ENCODE results near the gene HECW1. TPM values are rescaled to one million over a fixed set of nuclear protein-coding genes. Genes with fewer than 3 reads are reported as not detected.
A peak's percentile ranks its signal among the peaks of the same experiment; 100 is the strongest.

The HECW1 gene
- total and polyA plus RNA-seq, 2 of the 13 experiments (the other 11 are each of a cell fraction or from before 2014, with no cell fraction given), result not detected

DNA sequence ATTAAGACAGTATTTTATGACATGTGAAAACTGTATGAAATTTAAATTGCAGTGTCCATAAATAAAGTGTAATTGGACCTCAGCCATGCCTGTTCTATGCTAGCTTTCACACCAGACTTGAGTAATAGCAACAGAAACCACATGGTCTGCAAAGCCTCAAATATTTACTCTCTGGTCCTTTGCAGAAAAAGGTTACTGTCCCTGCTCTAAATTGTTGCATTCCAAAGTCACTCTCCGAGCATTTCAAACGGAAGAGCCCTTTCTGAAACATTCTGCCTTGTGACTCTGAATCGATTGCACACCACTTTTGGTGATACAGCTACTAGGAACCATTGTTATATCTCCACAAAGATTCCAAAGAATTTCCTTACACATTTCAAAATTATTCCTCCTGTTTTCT is 389.4 kb downstream of the HECW1 start:
- POLR2A ChIA-PET, result interaction anchor here (0.6 to 2.1 kb wide), 6 partner anchors 9 to 228 kb away, joined by 3 to 8 read pairs (median 4); partner anchors contain the start of genes COA1 and STK17A
- no peaks in the 10 kb centered on the region for H3K9me3 ChIP-seq (ENCODE audit: low read length)
- H4K20me1 ChIP-seq (ENCODE audit: insufficient read depth, low read length), result no peaks in the 10 kb centered on the region
- H3K79me2 ChIP-seq (ENCODE audit: insufficient read depth, low read length), result no peaks in the 10 kb centered on the region
- intact Hi-C loops (cut with micrococcal nuclease; ENCODE audit: unreplicated experiment) (loop anchor here (1.0 kb wide), 1 partner anchor 15 kb away; no protein-coding TSS in a partner anchor), in situ Hi-C loops (cut with HindIII; ENCODE audit: extremely low pct_ligation_motif_present, low pct_unique_long_range_greater_than_20kb) (no loop called here)
- no peak overlapping the region for H2AFZ ChIP-seq (ENCODE audit: low read length)
- FAIRE-seq (peak; percentile 99), ATAC-seq (peak; percentile 96), DNase-seq (ENCODE audit: low spot score) (peak; percentile 94)
- CTCF ChIA-PET (ENCODE audit: low intra/inter-chr PET ratio, low total read pairs), result no interaction called here
- no peak overlapping the region for H3K4me3 ChIP-seq (replicated peaks in 1 of 3; ENCODE audit: insufficient read depth in 1 of 3, low read depth in 2 of 3, low read length in 3 of 3)
- WGBS (ENCODE audit: low lambda C conversion rate), result 2% methylated on average over 3 of the region's 3 CpGs
- no peaks in the 10 kb centered on the region for H3K27me3 ChIP-seq (ENCODE audit: control insufficient read depth in 1 of 2, insufficient read depth in 2 of 2, low read length in 2 of 2)
- H3K9ac ChIP-seq (ENCODE audit: insufficient read depth, low read depth, low read length), result no peak overlapping the region
- peak overlapping the region; percentile 28; the same call in 1 of the 2 replicates for H3K4me2 ChIP-seq (ENCODE audit: low read depth, low read length)
- peaks cover 59% of the 10 kb centered on the region for H3K4me1 ChIP-seq (ENCODE audit: insufficient read depth, low read length)
- H3K36me3 ChIP-seq (replicated peaks in 1 of 2; ENCODE audit: control insufficient read depth in 1 of 2, insufficient read depth in 2 of 2, low read length in 2 of 2), result no peaks in the 10 kb centered on the region
- no TSS peak for BruUV-seq (replicated peaks)
- peak overlapping the region; percentile 38 for H3K27ac ChIP-seq (ENCODE audit: extremely low read length, insufficient read depth, low read length)
- peak; percentile 61; the same call in 1 of the 2 replicates for TF ChIP-seq ZNF124 (CRISPR knock-in tag; IDR thresholded peaks at IDR 0.05)
- TF ChIP-seq, protein P1, sequence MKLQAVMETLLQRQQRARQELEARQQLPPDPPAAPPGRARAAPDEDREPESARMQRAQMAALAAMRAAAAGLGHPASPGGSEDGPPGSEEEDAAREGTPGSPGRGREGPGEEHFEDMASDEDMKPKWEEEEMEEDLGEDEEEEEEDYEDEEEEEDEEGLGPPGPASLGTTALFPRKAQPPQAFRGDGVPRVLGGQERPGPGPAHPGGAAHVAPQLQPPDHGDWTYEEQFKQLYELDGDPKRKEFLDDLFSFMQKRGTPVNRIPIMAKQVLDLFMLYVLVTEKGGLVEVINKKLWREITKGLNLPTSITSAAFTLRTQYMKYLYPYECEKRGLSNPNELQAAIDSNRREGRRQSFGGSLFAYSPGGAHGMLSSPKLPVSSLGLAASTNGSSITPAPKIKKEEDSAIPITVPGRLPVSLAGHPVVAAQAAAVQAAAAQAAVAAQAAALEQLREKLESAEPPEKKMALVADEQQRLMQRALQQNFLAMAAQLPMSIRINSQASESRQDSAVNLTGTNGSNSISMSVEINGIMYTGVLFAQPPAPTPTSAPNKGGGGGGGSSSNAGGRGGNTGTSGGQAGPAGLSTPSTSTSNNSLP (IDR thresholded peaks at IDR 0.05; ENCODE audit: low read depth, low read length), result no peak
- TF ChIP-seq NFE2L2 (IDR thresholded peaks at IDR 0.05; ENCODE audit: low read length), result no peak
- no peak for TF ChIP-seq ZNF263 (CRISPR knock-in tag; IDR thresholded peaks at IDR 0.05)
- no peak for TF ChIP-seq ADNP (CRISPR knock-in tag; IDR thresholded peaks at IDR 0.05)
- TF ChIP-seq NR2F6 (IDR thresholded peaks at IDR 0.05), result peak; percentile 46
- peak; percentile 83 for TF ChIP-seq NR2F6 (CRISPR knock-in tag; IDR thresholded peaks at IDR 0.05)
- TF ChIP-seq TEAD3 (CRISPR knock-in tag; optimal IDR thresholded peaks at IDR 0.05; ENCODE audit: borderline replicate concordance), result peak; percentile 92
- TF ChIP-seq ZFY (CRISPR knock-in tag; IDR thresholded peaks at IDR 0.05), result no peak
- TF ChIP-seq, protein P2, sequence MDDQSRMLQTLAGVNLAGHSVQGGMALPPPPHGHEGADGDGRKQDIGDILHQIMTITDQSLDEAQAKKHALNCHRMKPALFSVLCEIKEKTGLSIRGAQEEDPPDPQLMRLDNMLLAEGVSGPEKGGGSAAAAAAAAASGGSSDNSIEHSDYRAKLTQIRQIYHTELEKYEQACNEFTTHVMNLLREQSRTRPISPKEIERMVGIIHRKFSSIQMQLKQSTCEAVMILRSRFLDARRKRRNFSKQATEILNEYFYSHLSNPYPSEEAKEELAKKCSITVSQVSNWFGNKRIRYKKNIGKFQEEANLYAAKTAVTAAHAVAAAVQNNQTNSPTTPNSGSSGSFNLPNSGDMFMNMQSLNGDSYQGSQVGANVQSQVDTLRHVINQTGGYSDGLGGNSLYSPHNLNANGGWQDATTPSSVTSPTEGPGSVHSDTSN (CRISPR knock-in tag; IDR thresholded peaks at IDR 0.05; ENCODE audit: borderline replicate concordance), result no peak
- TF ChIP-seq BHLHE40 (IDR thresholded peaks at IDR 0.05; ENCODE audit: low read length), result no peak
- TF ChIP-seq FOXJ3 (CRISPR knock-in tag; IDR thresholded peaks at IDR 0.05; ENCODE audit: borderline replicate concordance), result peak; percentile 67; the same call in 1 of the 2 replicates
- TF ChIP-seq, protein P3, sequence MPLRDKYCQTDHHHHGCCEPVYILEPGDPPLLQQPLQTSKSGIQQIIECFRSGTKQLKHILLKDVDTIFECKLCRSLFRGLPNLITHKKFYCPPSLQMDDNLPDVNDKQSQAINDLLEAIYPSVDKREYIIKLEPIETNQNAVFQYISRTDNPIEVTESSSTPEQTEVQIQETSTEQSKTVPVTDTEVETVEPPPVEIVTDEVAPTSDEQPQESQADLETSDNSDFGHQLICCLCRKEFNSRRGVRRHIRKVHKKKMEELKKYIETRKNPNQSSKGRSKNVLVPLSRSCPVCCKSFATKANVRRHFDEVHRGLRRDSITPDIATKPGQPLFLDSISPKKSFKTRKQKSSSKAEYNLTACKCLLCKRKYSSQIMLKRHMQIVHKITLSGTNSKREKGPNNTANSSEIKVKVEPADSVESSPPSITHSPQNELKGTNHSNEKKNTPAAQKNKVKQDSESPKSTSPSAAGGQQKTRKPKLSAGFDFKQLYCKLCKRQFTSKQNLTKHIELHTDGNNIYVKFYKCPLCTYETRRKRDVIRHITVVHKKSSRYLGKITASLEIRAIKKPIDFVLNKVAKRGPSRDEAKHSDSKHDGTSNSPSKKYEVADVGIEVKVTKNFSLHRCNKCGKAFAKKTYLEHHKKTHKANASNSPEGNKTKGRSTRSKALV (CRISPR knock-in tag; IDR thresholded peaks at IDR 0.05), result peak; percentile 42; the same call in 1 of the 2 replicates
- 0 out of 2 replicates have a peak, but pooled peaks have one; percentile 16 for TF ChIP-seq ZNF639 (CRISPR knock-in tag; conservative IDR thresholded peaks at IDR 0.05)
- TF ChIP-seq ZNF468 (CRISPR knock-in tag; IDR thresholded peaks at IDR 0.05), result no peak
- 0 out of 2 replicates have a peak, but pooled peaks have one; percentile 30 for TF ChIP-seq PRMT3 (CRISPR knock-in tag; IDR thresholded peaks at IDR 0.05; ENCODE audit: borderline replicate concordance, low read depth)
- no peak for TF ChIP-seq JARID2 (CRISPR knock-in tag; IDR thresholded peaks at IDR 0.05; ENCODE audit: insufficient replicate concordance)
- TF ChIP-seq MBD4 (IDR thresholded peaks at IDR 0.05; ENCODE audit: borderline replicate concordance, low read length), result peak; percentile 53; the same call in 1 of the 2 replicates
- TF ChIP-seq ZNF644 (CRISPR knock-in tag; IDR thresholded peaks at IDR 0.05; ENCODE audit: low read depth), result peak; percentile 53
- no peak for TF ChIP-seq RFXAP (CRISPR knock-in tag; IDR thresholded peaks at IDR 0.05; ENCODE audit: borderline replicate concordance)
- no peak for TF ChIP-seq GPN1 (CRISPR knock-in tag; IDR thresholded peaks at IDR 0.05; ENCODE audit: borderline replicate concordance)
- TF ChIP-seq ATM (IDR thresholded peaks at IDR 0.05; ENCODE audit: borderline replicate concordance), result no peak

All from HepG2 (cell line).